Measurements from ENCODE around the gene MRLN.

DNA sequence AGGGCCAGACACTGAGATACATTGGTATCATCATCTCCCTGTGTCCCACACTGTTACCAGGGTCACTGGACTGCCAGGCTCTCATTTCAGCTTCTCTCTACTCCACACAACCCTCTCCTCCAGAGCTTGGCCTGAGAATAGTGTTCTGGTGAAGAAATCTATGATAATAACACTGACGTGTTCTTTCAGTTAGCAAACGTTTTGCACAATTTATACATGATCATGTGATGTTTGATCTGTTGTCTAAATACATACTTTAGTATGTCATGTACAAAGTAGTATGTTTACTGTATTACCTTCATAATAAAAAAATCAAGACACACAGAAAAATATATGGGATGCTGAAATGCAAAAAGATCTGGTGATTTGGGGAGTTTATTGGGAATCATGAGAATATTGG, 48.6 kb downstream of the MRLN start:
- TF ChIP-seq, protein P1, sequence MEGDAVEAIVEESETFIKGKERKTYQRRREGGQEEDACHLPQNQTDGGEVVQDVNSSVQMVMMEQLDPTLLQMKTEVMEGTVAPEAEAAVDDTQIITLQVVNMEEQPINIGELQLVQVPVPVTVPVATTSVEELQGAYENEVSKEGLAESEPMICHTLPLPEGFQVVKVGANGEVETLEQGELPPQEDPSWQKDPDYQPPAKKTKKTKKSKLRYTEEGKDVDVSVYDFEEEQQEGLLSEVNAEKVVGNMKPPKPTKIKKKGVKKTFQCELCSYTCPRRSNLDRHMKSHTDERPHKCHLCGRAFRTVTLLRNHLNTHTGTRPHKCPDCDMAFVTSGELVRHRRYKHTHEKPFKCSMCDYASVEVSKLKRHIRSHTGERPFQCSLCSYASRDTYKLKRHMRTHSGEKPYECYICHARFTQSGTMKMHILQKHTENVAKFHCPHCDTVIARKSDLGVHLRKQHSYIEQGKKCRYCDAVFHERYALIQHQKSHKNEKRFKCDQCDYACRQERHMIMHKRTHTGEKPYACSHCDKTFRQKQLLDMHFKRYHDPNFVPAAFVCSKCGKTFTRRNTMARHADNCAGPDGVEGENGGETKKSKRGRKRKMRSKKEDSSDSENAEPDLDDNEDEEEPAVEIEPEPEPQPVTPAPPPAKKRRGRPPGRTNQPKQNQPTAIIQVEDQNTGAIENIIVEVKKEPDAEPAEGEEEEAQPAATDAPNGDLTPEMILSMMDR (IDR thresholded peaks at IDR 0.05): no peak
- no peak for TF ChIP-seq POLR2A (IDR thresholded peaks at IDR 0.05)

Data from esophagus squamous epithelium (tissue), 4 donors.